Ovary (tissue), 9 donors: ENCODE data around the gene AOPEP. TPM values are rescaled to one million over a fixed set of nuclear protein-coding genes. Genes with fewer than 3 reads are reported as not detected.
"Not testable (repeated sequence)": the region's sequence is repeated elsewhere in the genome, so short reads cannot be mapped to it uniquely, and the experiment has no call there.

Experiments used
- DNase-seq, 5 donors: peaks; one replicate each; pipeline ENCODE4 v3.0.0-alpha.2; 2019 to 2020
- H3K27ac ChIP-seq, 2 donors: fragments of 200-600 bp; one replicate each; pipeline versions ENCODE4 v1.5.1 to v1.8.0; 2019 to 2022
- H3K27me3 ChIP-seq: fragments of 200-600 bp; one replicate; pipeline ENCODE4 v1.8.0; 2022
- H3K36me3 ChIP-seq: fragments of 200-600 bp; sonication (generic); one replicate; pipeline ENCODE4 v1.5.1; 2019
- H3K4me1 ChIP-seq: one replicate; pipeline ENCODE4 v1.8.1; 2013; ENCODE audit warnings: mild to moderate bottlenecking, moderate library complexity; ENCODE audit not compliant: insufficient read depth
- H3K4me3 ChIP-seq: fragments of 200-600 bp; sonication (generic); one replicate; pipeline ENCODE4 v1.5.1; 2017
- H3K9me3 ChIP-seq, 2 donors: fragments of 200-600 bp in 1 of 2; sonication (generic) in 1 of 2; one replicate each; pipeline versions ENCODE4 v1.5.1 to v1.8.1; 2013 to 2019; ENCODE audit warnings: mild to moderate bottlenecking in 1 of 2, moderate library complexity in 1 of 2
- EP300 ChIP-seq: sonication (generic); formaldehyde crosslinking; IDR thresholded peaks from one replicate; pipeline ENCODE4 v1.6.1; 2017; ENCODE audit warnings: antibody characterized with exemption
- POLR2A ChIP-seq: fragments of 450-650 bp; IDR thresholded peaks from one replicate; pipeline ENCODE4 v1.6.1; 2017; ENCODE audit warnings: antibody characterized with exemption, mild to moderate bottlenecking, moderate library complexity
- WGBS, 3 donors: extraction: QIAGEN DNeasy Blood & Tissue Kit in 1 of 3; methylation state at CpG; one replicate each; pipeline versions ENCODE4 v1.1.5 to v1.1.7; 2013 to 2017; 5-methylcytosine and 5-hydroxymethylcytosine counted together
- intact Hi-C, 4 donors: fragments of 100-400 bp; cut with DNase I; formaldehyde crosslinking; loops; one replicate each; pipeline versions ENCODE4 v1.11.0 to v1.15.1; 2022 to 2023
- polyA plus RNA-seq, 2 donors: library from polyadenylated mRNA; stranded (reverse); fragments of 200-250 nt in 1 of 2; fragments of 350-450 nt in 1 of 2; fragmentation: Illumina TruSeq in 1 of 2; extraction: RNeasy Lipid Tissue Mini Kit (QIAGEN cat#74804) in 1 of 2; gene quantifications; one replicate each; pipeline ENCODE4 v1.2.3, GENCODE V29; 2013 to 2014
- total RNA-seq, 7 donors: library from RNA; depleted of rRNA in 2 of 7; stranded (reverse); fragments of >200 nt in 2 of 7; fragmentation: NEBNext Ultra II Directional in 3 of 7; extraction: Animal tissue kit (Norgen Biotek cat#: 25700) in 3 of 7; gene quantifications; one replicate each; pipeline versions ENCODE4 v1.1.0 to v1.2.4, GENCODE V29; 2016 to 2023
- TF ChIP-seq, protein P1 (sequence below), 3 donors: fragments of 450-650 bp in 2 of 3; fragments of 200-600 bp in 1 of 3; IDR thresholded peaks; one replicate each; pipeline versions ENCODE4 v1.5.1 to v1.8.0; 2016 to 2022; ENCODE audit warnings: antibody characterized with exemption in 3 of 3, mild to moderate bottlenecking in 1 of 3
- donor health status: DM: no; HTN: no; CAD: no; lungs with moderate emphysema.
- donor health status: DM: no; HTN: no; CAD: no.
- donor health status: Bipolar disorder and iron deficiency.
- donor health status: DM: yes; HTN: yes; CAD: no.
- donor health status: DM: no; HTN: no; CAD: no.
- donor health status: DM: yes; HTN: yes; CAD: no.

Gene AOPEP
- total and polyA plus RNA-seq, 9 donors = 40.0 to 141 (median 82.1) TPM

DNA sequence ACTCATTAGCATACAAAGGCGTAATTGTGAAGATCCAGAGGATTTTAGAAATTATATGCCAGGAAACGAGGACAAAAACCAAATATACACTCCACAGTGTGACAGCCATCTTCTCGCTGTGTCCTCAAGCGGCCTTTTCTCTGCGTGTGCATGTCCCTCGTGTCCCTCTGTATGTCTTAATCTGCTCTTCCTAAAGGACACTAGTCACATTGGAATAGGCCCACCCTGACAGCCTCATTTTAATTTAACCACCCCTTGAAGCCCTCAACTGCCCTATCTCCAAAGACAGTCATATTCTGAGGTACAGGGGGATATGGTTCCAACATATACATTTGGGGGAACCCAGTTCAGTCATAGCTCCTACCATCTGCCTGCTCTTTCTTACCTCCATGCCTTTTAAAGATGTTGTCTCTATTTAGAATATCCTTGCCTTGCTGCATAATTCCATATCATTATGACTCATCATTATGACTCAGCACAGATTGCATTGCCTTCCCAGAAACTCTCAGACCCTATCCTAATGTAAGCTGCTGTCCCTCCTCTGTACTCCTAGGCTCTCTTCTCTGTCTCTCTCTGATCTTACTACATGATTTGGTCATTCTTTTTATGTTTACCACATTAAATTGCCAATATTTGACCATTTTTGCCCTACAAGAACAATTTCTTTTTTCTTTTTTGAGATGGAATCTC is 210.9 kb downstream of the AOPEP start:
- intact Hi-C loops = no loop called here
- no peaks in the 10 kb centered on the region for H3K27me3 ChIP-seq
- H3K4me3 ChIP-seq = no peak overlapping the region
- 96 to 97% (median 96%) methylated on average over 6 of the region's 6 CpGs for WGBS, 3 donors
- no peak for DNase-seq
- H3K4me1 ChIP-seq = peaks cover 18% of the 10 kb centered on the region
- no peaks in the 10 kb centered on the region for H3K36me3 ChIP-seq
- H3K27ac ChIP-seq = no peak overlapping the region
- no peaks in the 10 kb centered on the region for H3K9me3 ChIP-seq
- no peak for TF ChIP-seq POLR2A
- peak; percentile 10 for TF ChIP-seq EP300
- TF ChIP-seq, protein P1, sequence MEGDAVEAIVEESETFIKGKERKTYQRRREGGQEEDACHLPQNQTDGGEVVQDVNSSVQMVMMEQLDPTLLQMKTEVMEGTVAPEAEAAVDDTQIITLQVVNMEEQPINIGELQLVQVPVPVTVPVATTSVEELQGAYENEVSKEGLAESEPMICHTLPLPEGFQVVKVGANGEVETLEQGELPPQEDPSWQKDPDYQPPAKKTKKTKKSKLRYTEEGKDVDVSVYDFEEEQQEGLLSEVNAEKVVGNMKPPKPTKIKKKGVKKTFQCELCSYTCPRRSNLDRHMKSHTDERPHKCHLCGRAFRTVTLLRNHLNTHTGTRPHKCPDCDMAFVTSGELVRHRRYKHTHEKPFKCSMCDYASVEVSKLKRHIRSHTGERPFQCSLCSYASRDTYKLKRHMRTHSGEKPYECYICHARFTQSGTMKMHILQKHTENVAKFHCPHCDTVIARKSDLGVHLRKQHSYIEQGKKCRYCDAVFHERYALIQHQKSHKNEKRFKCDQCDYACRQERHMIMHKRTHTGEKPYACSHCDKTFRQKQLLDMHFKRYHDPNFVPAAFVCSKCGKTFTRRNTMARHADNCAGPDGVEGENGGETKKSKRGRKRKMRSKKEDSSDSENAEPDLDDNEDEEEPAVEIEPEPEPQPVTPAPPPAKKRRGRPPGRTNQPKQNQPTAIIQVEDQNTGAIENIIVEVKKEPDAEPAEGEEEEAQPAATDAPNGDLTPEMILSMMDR (IDR thresholded peaks at IDR 0.05) = no peak

DNA sequence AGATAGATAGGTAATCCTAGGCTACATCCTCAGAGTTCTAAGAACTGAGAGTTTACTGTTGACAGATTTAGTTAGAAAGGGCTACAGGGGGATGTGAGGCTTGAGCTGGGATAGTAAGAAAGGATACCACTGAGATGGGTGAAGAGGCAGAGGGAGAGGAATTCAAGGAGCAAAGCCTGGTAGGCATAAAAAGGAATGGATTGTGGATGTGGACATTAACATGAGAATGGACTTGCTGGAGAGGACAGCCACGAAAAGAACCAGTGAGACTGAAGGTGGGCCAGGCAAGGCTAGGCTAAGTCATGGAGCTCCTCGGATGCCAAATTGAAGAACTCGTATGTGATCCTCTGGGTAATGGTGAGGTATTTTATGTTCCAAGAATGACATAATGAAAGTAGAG is 211.9 kb downstream of the AOPEP start:
- H3K27me3 ChIP-seq = no peaks in the 10 kb centered on the region
- no peaks in the 10 kb centered on the region for H3K9me3 ChIP-seq
- no peaks in the 10 kb centered on the region for H3K36me3 ChIP-seq
- H3K27ac ChIP-seq = no peak overlapping the region
- no peak for DNase-seq
- 78 to 98% (median 95%) methylated on average over 3 of the region's 3 CpGs for WGBS, 3 donors
- no peak overlapping the region for H3K4me3 ChIP-seq
- peaks cover 18% of the 10 kb centered on the region for H3K4me1 ChIP-seq
- intact Hi-C loops = no loop called here
- TF ChIP-seq EP300 (no peak), POLR2A (no peak)
- TF ChIP-seq, protein P1 (IDR thresholded peaks at IDR 0.05) = no peak

DNA sequence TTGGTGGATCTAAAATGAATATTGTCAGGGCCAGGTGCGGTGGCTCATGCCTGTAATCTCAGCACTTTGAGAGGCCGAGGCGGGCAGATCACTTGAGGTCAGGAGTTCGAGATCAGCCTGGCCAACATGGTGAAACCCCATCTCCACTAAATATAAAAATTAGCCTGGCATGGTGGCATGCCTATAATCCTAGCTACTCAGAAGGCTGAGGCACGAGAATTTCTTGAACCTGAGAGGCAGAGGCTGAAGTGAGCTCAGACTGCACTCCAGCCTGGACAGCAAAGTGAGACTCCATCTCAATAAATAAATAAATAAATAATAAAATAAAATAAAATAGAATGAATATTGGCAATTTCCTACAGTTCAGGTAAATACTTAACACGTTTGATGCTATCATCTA is 213.8 kb downstream of the AOPEP start:
- intact Hi-C loops = loop anchor here in 1 of 4 donors (10.0 kb wide), 1 partner anchor 65 kb away; no protein-coding TSS in a partner anchor
- 95 to 97% (median 96%) methylated on average over 6 of the region's 6 CpGs for WGBS, 3 donors
- H3K4me1 ChIP-seq = peaks cover 19% of the 10 kb centered on the region
- not testable (repeated sequence) for H3K9me3 ChIP-seq, H3K4me3 ChIP-seq, H3K36me3 ChIP-seq, H3K27me3 ChIP-seq, H3K27ac ChIP-seq
- peak in 1 of 5 donors; percentile 1 for DNase-seq

DNA sequence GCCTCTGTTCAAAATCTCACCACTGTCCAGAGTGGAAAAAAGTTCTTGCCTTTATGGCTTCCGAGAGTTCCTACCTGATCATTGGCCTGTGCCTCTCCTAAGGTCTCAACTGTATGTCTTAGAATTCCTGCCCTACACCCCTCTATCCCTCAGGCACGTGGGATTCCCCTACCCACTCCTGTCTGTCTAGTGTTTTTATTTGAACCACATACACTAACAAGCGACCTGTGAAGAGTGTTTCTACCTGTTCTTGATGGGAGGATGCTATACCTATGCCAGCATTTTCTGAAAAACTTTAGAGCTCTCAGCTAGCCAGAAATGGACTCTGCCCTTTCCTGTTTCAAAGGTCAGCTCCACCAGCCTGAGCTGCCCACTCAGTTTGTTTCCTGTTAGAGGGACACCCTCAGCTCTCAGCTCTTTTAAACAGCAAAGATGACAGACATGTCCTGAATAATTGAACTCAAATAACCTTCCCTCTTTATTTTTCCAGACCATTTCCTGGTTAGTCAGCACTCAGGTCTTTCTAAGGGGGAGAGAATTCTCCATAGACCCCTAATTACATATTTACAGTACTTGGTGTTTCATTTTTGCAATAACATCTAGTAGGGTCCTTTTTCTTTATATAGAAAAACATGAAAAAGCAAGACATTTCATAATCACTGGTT is 214.8 kb downstream of the AOPEP start:
- Histone ChIP-seq H3K36me3 (no peaks in the 10 kb centered on the region), H3K9me3 (no peaks in the 10 kb centered on the region), H3K4me3 (no peak overlapping the region), H3K27ac (no peak overlapping the region), H3K27me3 (no peaks in the 10 kb centered on the region), H3K4me1 (peaks cover 15% of the 10 kb centered on the region)
- intact Hi-C loops = loop anchor here in 1 of 4 donors (10.0 kb wide), 1 partner anchor 63 kb away; no protein-coding TSS in a partner anchor
- TF ChIP-seq POLR2A = no peak
- TF ChIP-seq, protein P1 (IDR thresholded peaks at IDR 0.05) = no peak
- TF ChIP-seq EP300 = no peak
- 77 to 84% (median 82%) methylated on average over 3 of the region's 3 CpGs for WGBS, 3 donors
- no peak for DNase-seq

DNA sequence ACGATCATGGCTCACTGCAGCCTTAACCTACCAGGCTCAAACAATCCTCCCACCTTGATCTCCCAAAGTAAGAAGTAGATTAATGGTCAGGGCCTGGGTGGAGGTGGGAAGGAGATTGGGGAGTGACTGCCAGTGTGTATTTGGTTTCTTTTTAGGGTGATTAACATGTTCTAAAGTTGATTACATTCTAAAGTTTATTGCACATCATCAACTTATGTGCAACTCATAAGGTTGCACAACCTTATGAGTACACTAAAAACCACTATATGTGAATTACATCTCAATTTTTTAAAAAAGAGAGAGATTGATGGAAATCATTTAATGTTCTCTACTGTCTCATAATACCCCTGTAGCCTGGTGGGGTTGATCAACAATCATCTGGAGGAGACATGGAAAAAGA is 218.1 kb downstream of the AOPEP start:
- no peaks in the 10 kb centered on the region for H3K36me3 ChIP-seq
- H3K9me3 ChIP-seq = no peaks in the 10 kb centered on the region
- H3K4me1 ChIP-seq = peaks cover 11% of the 10 kb centered on the region
- 97 to 100% (median 98%) methylated on average over 1 of the region's 1 CpG for WGBS, 3 donors
- no peak for DNase-seq
- H3K4me3 ChIP-seq = no peak overlapping the region
- H3K27me3 ChIP-seq = no peaks in the 10 kb centered on the region
- intact Hi-C loops = loop anchor here in 1 of 4 donors (10.0 kb wide), 1 partner anchor 60 kb away; no protein-coding TSS in a partner anchor
- TF ChIP-seq EP300 (no peak), POLR2A (no peak)
- TF ChIP-seq, protein P1 (IDR thresholded peaks at IDR 0.05) = no peak
- no peak overlapping the region for H3K27ac ChIP-seq
